Colon (tissue), 2 donors: Measurements from ENCODE around the gene PRKAR2A.
"Not testable (repeated sequence)": the region's sequence is repeated elsewhere in the genome, so short reads cannot be mapped to it uniquely, and the experiment has no call there.

ENCODE experiments used
- FAIRE-seq: peaks from 2 replicates; lab custom pipeline; 2012; peaks lifted over from hg19 to GRCh38; lab: Jason Lieb, UNC
- donor health status: control.
- donor health status: control.

Gene PRKAR2A

DNA sequence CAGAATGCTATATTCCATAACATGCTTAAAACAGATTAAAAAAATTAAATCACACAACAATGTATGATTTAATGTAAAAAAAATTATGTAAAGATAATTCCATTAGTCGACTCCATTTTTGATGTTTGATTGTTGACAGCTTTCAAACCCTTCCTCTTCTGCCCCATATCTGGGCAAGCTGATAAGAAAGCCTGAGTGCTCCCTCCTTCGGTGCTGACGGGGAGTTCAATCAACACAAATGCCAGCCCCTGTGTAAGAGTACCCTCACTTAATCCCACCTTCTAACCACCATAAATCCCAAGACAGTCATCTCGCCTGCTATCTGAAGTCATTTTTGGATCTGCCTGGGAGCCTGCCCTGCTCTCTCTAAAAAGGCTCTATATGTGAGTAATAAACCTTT is 70.8 kb downstream of the PRKAR2A start:
- FAIRE-seq, result no peak

DNA sequence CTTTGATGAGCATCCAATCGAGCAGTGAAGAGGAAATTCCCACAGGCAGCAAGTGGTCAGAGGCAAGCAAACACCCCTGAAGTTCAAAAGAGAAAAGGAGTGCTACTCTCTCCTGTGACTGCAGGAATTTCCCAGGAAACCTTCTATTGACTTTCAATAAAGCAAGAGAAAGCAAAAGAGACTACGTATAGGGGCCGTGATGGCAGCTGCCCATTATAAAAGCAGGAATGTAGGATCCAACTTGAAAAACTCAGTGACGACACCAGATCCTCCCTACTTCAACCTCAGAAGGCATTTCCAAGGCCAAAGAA is 77.5 kb downstream of the PRKAR2A start:
- no peak for FAIRE-seq

DNA sequence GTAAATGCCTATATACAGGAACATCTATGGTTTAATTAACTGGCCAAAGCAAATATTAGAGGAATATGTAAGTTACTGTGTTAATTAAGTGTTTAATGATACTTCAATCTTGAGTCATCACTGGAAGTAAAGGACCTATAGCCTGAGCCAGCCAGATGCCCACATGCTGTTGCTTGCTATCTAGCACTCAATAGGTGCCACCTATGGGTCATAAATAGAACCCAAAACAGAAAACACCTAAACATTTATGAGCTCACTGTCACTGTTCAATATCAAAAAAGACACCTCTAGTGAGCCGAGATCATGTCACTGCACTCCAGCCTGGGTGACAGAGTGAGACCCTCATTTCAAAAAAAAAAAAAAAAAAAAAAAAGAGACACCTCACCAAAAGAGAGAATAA is 82.3 kb downstream of the PRKAR2A start:
- no peak for FAIRE-seq

DNA sequence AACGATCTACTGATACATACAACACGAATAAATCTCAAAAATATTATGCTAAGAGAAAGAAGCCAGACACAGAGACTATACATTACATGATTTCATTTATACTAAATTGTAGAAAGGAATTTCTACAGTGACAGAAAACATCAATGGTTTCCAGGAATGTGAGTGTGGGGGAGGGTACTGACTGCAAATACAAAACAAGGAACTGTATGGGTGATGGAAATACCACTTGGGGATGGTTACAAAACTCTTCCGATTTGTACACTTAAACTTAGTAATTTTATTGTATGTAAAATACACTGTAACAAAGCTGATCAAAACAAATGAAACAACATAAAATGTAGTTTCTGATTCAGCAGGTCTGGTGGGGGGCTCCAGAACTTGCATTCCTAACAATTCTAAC is 84.9 kb downstream of the PRKAR2A start:
- FAIRE-seq, result no peak

DNA sequence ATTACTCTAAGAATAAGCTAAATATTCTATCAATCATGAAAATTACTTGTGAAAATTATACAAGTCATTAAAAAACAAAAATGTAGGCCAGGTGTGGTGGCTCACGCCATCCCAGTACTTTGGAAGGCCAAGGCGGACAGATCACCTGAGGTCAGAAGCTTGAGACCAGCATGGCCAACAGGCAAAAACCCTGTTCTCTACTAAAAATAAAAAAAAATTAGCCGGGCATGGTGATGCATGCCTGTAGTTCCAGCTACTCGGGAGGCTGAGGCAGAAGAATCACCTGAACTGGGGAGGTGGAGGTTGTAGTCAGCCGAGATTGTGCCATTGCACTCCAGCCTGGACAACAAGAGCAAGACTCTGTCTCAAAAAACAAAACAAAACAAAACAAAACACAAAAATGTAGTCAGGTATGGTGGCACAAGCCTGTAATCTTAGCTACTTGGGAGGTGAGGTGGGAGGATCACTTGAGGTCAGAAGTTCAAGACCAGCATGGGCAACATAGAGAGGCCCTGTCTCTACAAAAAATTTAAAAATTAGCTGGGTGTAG is 87.6 kb downstream of the PRKAR2A start:
- not testable (repeated sequence) for FAIRE-seq

DNA sequence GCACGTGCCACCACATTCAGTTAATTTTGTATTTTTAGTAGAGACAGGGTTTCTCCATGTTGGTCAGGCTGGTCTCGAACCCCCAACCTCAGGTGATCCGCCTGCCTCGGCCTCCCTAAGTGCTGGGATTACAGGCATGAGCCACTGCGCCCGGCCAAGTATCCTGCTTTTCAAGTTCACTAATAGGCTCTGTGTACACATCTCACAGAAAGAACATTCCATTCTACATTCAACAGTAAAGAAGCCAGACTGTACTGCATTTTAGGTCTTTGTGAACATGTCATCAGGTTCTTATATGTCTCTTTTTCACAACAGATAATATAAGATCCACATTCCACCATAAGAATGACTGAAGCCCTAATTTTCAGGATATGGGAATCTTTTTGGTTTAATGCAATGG is 88.1 kb downstream of the PRKAR2A start:
- FAIRE-seq, result not testable (repeated sequence)

DNA sequence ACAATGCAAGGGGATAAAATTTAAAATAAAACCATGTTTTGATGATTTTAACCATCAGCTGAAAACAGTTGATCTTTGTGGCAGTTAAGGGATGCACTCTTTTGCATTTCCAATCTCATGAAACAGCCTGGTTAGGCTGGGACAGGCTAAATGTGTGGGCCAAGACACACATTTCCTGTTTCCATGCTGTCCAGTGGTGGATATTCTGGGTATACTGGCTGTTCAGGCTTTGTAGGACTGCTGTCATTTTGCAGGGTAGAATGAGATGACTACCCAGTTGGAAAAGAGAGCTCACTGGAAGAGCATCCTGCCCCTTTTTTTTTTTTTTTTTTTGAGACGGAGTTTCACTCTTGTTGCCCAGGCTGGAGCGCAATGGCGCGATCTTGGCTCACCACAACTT is 88.6 kb downstream of the PRKAR2A start:
- FAIRE-seq, result no peak

DNA sequence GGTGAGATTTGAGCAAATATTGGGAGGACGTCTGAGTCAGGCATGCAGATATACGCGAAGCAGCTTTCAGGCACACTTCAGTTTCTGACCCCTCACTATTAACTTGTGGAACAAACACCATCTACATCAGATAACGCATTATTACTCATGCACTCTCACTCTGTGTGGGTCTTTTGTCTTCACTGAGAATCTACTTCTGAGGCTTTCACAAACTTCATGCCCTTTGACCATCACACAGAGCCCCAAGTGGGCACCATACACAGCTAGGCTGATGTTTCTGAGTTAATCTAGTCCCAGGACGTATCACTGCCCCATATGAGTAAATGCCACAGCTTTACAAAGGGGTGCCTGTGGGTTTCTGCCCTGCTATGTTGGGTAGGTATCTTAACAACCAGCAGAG is 91.0 kb downstream of the PRKAR2A start:
- no peak for FAIRE-seq

DNA sequence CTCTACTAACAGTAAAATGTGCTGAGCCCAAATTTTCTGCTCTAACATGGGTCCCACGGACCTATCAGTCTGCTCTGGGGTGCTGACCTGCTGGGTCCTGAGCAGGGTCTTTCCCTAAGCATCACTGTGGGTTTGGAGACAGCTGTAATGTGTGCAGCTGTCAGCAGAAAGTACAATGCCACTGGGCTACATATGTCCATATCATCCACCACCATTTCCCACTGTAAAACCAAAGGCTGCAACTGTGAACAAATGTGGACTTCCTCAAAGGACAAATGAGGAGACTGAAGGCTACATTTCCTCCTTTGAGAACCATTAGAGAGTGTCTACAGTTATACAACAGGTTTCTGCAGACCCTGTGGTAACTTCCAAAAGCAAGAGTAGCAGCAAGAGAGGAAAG is 96.8 kb downstream of the PRKAR2A start:
- no peak for FAIRE-seq

DNA sequence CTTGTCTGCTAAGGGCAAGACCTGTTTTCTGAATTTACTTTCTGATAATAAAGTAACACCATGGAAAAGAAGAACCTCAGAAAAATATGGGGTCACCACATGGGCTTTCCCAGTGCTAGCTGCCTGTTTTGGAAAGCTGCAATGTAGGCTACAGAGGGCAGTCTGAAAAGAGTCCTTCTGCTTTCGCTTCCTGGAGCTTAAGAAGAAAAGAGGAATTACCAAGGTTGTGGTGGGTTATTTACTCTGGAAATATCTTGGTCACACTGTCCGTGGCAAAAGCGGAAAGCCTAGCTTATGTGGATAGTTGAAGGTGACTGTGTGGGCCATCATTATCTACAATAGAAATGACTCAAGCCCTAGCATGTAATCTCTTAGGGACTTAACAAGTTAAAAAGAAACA is 98.9 kb downstream of the PRKAR2A start:
- FAIRE-seq, result no peak

DNA sequence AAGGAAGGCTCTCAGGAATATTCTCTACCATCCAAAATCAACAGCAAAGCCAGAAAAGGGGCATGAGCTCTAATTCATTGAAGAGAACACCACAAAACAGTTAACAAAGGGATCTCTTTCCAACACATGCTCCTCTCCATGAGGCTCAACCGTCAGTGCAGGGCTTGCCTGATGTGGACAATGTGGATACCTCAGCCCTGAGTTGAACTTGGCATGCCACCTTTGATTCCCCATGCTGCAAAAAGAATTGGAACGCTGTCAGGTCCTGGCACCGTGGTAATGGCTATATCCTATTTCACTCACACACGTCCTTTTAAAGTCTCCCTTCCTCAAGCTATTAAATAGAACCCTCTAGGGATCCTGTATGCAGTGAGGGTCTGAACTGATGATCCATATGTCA is 100.0 kb downstream of the PRKAR2A start:
- no peak for FAIRE-seq

DNA sequence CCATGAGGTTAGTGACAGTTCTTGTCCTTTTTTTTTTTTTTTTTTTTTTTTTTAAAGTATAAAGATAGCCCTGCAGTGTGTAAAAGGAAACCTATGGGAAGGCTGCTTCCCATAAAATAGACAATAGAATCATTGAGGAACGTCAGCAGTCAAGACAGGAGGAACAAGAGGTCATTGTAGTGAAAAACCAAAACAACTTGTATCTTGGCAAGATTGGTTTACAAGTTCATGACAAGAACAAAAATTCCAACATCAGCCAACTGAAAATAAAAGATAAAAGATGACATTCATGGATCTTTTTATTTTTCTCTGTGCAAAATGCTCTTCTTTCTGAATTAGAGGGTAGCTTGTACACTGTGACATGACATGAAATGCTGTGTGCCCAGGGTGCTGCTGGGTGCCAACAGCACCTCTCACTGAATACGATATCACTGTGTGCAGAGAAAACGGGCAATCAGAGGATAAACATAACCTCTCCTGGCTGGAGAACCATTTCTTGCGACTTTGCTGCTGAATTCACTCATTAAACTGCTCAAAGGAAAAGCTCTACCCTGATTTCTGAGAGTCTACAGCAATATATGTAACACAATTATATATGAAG is 100.6 kb downstream of the PRKAR2A start:
- FAIRE-seq, result no peak

DNA sequence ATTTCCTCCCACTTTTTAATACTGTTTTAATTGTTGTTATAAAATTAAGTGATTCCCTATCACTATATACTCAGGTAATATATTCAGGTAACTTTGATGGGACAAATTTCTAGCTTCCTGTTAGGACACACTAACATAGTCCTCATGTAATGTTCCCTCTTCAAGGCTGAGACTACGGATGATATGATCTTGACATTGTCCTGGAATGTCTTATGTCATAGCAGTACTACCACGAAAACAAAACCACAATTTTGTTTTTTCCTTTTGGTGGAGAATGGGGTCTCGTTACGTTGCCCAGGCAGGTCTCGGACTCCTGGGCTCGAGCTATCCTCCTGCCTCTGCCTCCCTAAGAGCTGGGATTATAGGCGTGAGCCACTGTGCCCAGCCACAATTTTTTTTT is 103.9 kb downstream of the PRKAR2A start:
- FAIRE-seq, result no peak

DNA sequence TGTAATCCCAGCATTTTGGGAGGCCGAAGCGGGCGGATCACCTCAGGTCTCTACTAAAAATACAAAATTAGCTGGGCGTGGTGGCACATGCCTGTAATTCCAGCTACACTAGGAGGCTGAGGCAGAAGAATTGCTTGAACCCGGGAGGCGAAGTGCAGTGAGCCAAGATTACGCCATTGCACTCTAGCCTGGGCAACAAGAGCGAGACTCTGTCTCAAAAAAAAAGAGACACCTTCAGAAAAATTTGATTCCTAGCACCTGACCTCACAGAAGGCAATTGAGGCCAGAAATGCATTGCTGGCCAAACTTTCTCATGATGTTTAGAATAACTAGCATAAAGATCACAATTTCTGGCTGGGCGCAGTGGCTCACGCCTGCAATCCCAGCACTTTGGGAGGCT is 106.4 kb downstream of the PRKAR2A start:
- not testable (repeated sequence) for FAIRE-seq

DNA sequence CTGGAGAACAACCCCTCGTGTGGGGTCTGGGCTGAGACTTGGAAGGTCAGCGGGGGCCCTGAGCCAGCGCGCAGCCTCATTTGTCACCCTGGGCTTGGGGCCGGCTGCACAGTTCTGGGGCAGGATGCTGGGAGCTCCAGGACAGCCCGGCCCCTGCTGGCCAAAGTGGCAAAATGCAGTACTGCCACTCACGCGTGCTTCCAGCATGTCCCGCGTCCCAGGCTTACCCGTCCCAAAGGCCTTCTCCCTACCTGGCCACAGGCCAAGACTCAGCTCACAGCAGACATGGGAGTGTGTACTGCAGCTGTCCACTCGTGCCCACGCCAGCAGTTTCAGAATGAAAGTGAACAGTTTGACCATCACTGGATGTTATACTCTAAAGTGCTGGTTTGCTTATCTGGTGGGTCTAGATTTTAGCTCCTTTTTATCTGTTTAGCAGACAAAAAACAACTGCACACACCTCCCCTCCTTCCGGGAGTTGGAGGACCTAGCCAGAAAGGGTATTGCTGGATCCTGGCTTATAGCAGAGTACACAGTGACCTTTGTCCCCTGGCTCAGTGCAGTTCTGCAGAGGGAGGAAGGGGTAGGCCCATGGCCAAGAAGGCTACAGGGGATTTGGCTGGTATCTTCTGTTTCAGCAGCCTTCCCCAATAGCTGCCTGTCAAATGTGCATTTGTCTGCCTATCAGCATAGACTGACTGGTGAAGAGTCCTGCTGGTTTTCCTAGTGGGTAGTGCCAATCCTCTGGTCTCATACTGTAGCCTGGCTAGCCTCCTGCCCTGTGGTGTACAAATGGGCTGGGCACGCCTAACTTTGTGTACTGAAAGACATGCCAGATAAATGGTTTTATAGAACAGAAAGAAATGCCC is 107.5 kb downstream of the PRKAR2A start:
- no peak for FAIRE-seq

DNA sequence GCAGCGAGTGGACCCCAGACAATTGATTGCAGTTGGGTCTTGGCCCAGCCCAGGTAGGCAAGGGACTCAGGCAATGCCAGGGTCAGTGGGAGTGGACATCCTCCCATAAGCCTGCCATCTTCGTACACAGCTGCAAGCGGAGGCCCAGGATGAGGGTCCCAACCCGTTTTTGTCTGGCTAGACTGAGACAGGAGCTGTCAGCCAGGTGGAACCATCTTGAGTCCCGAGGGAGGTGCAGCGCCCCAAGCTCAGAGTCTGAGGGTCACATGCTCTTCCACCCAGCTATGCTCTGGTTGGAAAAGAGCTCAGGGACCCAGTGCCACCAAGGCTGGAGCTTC is 108.1 kb downstream of the PRKAR2A start:
- FAIRE-seq, result no peak

DNA sequence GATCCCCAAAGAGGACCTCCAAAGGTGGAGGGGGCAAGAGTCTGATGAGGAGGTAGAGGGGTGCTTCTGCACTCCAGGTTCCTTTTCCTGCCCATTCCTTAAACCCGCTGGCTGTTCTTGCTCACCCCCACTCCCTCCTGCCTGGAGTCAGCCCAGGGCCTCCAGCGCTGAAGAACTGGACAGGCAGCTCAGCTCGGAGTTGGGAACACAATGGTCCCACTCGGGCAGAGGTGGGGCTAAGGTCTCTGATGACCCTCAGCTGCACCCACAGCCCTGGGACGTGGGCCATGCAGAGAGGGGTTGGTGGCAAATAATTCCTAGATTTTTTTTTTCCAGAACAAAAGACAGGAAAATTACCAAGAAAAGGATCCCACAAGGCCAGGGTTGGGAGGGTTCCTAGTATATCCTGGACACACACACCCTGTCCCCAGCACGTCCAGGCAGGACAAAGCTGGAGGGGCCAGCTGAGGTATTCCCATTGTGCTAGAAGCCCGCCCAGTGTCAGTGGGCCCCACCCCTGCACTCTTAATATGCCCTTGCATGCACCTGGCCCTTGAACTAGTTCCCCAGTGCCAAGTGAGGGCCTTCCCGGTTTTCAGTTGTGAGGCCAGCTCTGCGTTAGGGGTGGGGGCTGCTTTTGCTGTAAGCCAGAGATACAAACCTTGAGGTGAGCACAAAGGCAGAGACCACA is 108.6 kb downstream of the PRKAR2A start:
- no peak for FAIRE-seq

DNA sequence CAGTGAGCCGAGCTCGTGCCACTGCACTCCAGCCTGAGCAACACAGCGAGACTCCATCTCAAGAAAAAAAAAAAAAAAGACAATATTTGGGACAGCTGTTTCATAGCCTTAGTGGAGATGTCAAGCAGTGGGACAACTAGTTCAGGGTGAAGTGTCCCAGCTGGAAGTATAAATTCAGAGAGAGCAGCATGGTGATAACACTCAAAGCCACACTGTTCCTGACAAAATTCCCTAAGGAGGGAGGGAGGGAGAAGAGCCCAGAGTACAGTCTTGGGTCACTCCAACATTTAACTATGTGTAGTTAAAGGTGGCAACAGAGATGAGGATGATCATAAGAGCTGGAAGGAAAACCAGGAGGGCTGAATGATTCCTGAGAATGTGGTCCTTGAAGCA is 109.5 kb downstream of the PRKAR2A start:
- no peak for FAIRE-seq

DNA sequence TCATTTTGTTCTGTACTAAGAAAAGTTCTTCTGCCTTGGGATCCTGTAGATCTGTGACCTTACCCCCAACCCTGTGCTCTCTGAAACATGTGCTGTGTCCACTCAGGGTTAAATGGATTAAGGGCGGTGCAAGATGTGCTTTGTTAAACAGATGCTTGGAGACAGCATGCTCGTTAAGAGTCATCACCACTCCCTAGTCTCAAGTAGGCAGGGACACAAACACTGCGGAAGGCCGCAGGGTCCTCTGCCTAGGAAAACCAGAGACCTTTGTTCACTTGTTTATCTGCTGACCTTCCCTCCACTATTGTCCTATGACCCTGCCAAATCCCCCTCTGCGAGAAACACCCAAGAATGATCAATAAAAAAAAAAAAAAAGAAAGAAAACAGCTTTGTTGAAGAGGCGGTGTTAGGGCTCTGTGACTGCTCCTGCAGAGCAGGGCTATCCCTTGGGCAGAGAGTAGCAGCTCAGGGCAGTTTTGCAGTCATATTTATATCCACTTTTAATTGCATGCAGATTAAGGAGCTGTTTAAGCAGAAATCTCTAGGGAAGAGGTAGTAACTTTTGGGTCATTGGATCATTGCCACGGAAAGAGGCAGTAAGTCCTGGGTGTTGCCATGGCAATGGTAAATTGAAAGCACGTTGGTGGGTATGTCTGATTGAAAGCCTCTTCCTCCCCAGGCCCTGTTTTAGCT is 112.5 kb downstream of the PRKAR2A start:
- FAIRE-seq, result not testable (repeated sequence)

DNA sequence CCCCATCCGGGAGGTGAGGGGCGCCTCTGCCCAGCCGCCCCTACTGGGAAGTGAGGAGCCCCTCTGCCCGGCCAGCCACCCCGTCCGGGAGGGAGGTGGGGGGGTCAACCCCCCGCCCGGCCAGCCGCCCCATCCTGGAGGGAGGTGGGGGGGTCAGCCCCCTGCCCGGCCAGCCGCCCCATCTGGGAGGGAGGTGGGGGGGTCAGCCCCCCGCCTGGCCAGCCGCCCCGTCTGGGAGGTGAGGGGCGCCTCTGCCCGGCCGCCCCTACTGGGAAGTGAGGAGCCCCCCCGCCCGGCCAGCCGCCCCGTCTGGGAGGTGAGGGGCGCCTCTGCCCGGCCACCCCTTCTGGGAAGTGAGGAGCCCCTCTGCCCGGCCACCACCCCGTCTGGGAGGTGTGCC is 113.1 kb downstream of the PRKAR2A start:
- FAIRE-seq, result not testable (repeated sequence)

DNA sequence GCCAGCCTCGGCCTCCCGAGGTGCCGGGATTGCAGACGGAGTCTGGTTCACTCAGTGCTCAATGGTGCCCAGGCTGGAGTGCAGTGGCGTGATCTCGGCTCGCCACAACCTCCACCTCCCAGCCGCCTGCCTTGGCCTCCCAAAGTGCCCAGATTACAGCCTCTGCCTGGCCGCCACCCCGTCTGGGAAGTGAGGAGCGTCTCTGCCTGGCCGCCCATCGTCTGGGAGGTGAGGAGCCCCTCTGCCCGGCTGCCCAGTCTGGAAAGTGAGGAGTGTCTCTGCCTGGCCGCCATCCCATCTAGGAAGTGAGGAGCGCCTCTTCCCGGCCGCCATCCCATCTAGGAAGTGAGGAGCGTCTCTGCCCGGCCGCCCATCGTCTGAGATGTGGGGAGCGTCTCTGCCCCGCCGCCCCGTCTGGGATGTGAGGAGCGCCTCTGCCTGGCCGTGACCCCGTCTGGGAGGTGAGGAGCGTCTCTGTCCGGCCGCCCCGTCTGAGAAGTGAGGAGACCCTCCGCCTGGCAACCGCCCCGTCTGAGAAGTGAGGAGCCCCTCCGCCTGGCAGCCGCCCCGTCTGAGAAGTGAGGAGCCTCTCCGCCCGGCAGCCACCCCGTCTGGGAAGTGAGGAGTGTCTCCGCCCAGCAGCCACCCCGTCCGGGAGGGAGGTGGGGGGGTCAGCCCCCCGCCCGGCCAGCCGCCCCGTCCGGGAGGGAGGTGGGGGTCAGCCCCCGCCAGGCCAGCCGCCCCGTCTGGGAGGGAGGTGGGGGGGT is 113.7 kb downstream of the PRKAR2A start:
- FAIRE-seq, result not testable (repeated sequence)

DNA sequence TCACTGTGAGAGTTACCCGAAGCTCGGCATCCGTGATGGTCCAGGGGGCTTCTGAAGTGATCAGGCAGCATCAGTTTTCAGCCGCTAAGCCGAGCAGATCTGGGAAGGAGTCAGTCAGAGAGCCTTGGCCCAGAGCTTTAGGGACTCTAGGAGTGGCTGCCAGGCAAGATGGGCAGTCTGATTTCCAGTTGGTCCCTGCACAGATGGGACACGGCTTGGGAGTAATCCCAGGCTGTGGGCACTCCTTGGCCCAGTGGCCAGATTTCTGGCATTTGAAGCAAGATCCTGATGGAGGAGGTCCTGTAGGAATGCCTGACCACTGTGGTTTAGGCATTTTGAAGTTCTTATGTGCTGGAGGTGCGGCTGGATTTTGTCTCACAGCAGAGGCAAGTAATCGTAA is 120.2 kb downstream of the PRKAR2A start:
- no peak for FAIRE-seq
